HG02610 (cell line): ENCODE data around the gene TCEA2.

Source experiments
- ATAC-seq: cut with Tn5 transposase; IDR thresholded peaks from one replicate; pipeline ENCODE4 v1.9.1; 2021; ENCODE audit warnings: mild to moderate bottlenecking, moderate library complexity; ENCODE audit not compliant: unreplicated experiment

Gene TCEA2

GRCh38 chr20:64048402-64049044, 14.5 kb upstream of the TCEA2 start:
- no peak for ATAC-seq

- ATAC-seq: no peak
Measured at GRCh38 chr20:64049060-64049877, 13.7 kb upstream of the TCEA2 start, which contains the start of gene SOX18. SOX18 (minus strand) TSS chr20:64049639; CDS start chr20:64049516, 123 bp downstream.

GRCh38 chr20:64049878-64050260, 13.1 kb upstream of the TCEA2 start:
- no peak for ATAC-seq

GRCh38 chr20:64050261-64051032, 12.6 kb upstream of the TCEA2 start:
- no peak for ATAC-seq

GRCh38 chr20:64051033-64051452, 12.0 kb upstream of the TCEA2 start:
- ATAC-seq: no peak

- no peak for ATAC-seq
Measured at GRCh38 chr20:64051561-64052325, 11.3 kb upstream of the TCEA2 start.

GRCh38 chr20:64052326-64052722, 10.7 kb upstream of the TCEA2 start:
- ATAC-seq: no peak

GRCh38 chr20:64052987-64053840, 9.8 kb upstream of the TCEA2 start:
- no peak for ATAC-seq

GRCh38 chr20:64053841-64054661, 8.9 kb upstream of the TCEA2 start:
- no peak for ATAC-seq

GRCh38 chr20:64055396-64055892, 7.6 kb upstream of the TCEA2 start:
- no peak for ATAC-seq

- no peak for ATAC-seq
Measured at GRCh38 chr20:64055893-64056638, 6.9 kb upstream of the TCEA2 start.

GRCh38 chr20:64056639-64056888, 6.4 kb upstream of the TCEA2 start:
- no peak for ATAC-seq

GRCh38 chr20:64056889-64057627, 5.9 kb upstream of the TCEA2 start:
- ATAC-seq: no peak

- ATAC-seq: no peak
Measured at GRCh38 chr20:64057628-64058498, 5.1 kb upstream of the TCEA2 start.

- ATAC-seq: no peak
Measured at GRCh38 chr20:64058536-64058935, 4.5 kb upstream of the TCEA2 start.

- ATAC-seq: no peak
Measured at GRCh38 chr20:64062276-64062595, 762 bp upstream of the TCEA2 start.
